ENCODE results near the gene TSSK2.

DNA sequence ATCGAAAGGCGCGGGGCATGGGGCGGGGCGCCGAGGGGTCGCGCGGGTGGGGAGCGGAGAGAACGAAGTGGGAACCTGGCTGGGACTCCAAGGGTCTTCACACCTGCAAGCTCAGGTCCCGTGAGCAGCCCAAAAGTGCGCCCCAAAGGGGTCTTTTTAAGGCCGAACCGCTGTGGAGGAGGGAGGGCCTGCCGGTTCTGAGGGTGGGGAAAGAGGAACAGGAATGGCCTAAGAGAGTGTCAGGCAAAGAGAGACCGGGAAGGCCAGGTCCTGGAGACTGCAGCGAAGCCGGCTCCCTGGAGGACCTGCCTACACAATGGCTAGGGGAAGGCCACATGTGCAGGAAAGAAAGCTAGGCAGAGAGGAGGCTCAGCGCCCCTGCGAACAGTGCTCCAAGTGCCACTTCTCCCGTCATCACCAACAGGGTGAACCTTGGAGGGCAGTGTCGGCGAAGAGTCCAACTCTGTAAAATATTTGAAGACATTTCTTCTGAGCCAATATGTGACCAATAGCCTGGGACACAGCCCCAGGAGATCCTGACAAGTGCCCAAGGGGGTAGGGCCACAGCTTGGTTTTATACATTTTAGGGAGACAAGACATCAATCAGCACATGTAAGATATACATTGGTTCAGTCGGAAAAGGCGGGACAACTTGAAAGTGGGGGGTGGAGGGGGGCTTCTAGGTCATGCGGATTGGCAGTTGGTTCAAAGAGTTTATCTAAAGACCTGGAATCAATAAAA lies 8.2 kb upstream of the TSSK2 start:
- TF ChIP-seq, protein P1, sequence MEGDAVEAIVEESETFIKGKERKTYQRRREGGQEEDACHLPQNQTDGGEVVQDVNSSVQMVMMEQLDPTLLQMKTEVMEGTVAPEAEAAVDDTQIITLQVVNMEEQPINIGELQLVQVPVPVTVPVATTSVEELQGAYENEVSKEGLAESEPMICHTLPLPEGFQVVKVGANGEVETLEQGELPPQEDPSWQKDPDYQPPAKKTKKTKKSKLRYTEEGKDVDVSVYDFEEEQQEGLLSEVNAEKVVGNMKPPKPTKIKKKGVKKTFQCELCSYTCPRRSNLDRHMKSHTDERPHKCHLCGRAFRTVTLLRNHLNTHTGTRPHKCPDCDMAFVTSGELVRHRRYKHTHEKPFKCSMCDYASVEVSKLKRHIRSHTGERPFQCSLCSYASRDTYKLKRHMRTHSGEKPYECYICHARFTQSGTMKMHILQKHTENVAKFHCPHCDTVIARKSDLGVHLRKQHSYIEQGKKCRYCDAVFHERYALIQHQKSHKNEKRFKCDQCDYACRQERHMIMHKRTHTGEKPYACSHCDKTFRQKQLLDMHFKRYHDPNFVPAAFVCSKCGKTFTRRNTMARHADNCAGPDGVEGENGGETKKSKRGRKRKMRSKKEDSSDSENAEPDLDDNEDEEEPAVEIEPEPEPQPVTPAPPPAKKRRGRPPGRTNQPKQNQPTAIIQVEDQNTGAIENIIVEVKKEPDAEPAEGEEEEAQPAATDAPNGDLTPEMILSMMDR (IDR thresholded peaks at IDR 0.05): no peak
- TF ChIP-seq ZFX (IDR thresholded peaks at IDR 0.05; ENCODE audit: borderline replicate concordance): no peak

Data from 22Rv1 (cell line).